Pancreas (tissue), 10 donors: ENCODE measurements around the gene CRIM1. TPM values are rescaled to one million over a fixed set of nuclear protein-coding genes. Genes with fewer than 3 reads are reported as not detected.

Source experiments
- ATAC-seq, 4 donors: fragments of 200-7000 bp; cut with Tn5 transposase; one replicate each; pipeline versions ENCODE4 v1.8.0 to v1.9.1; 2020; ENCODE audit warnings: mild to moderate bottlenecking in 4 of 4, moderate library complexity in 4 of 4
- DNase-seq, 6 donors: peaks; one replicate each; pipeline ENCODE4 v3.0.0-alpha.2; 2020
- FAIRE-seq: peaks from 2 replicates; lab custom pipeline; 2012; peaks lifted over from hg19 to GRCh38; lab: Jason Lieb, UNC
- H3K27ac ChIP-seq, 4 donors: fragments of 200-600 bp; sonication (generic); 1 replicate in 3 of 4; 2 replicates in 1 of 4; pipeline versions ENCODE4 v1.5.0 to v1.8.0; 2020
- H3K27me3 ChIP-seq, 4 donors: fragments of 200-600 bp; one replicate each; pipeline ENCODE4 v1.8.0; 2021
- H3K36me3 ChIP-seq, 3 donors: fragments of 200-600 bp; sonication (generic) in 1 of 3; one replicate each; pipeline versions ENCODE4 v1.5.0 to v1.8.0; 2020 to 2021
- H3K4me1 ChIP-seq, 3 donors: fragments of 200-600 bp; one replicate each; pipeline ENCODE4 v1.8.0; 2021
- H3K4me3 ChIP-seq, 4 donors: fragments of 200-600 bp; sonication (generic) in 2 of 4; one replicate each; pipeline versions ENCODE4 v1.5.0 to v1.8.0; 2020 to 2021
- H3K9me3 ChIP-seq, 4 donors: fragments of 200-600 bp; one replicate each; pipeline ENCODE4 v1.8.0; 2021
- CTCF ChIP-seq, 4 donors: fragments of 200-600 bp; sonication (generic) in 3 of 4; IDR thresholded peaks; one replicate each; pipeline versions ENCODE4 v1.5.0 to v1.8.0; 2021; ENCODE audit warnings: antibody characterized with exemption in 4 of 4
- WGBS, 2 donors: extraction: QIAGEN DNeasy Blood & Tissue Kit; methylation state at CpG; one replicate each; pipeline ENCODE4 v1.1.7; 2013; 5-methylcytosine and 5-hydroxymethylcytosine counted together
- intact Hi-C, 3 donors: fragments of 100-400 bp; cut with DNase I; formaldehyde crosslinking; loops; one replicate each; pipeline versions ENCODE4 v1.11.1 to v1.14.2; 2022
- polyA plus RNA-seq, 2 donors: library from polyadenylated mRNA; stranded (reverse); fragments of 200-250 nt; gene quantifications; one replicate each; pipeline ENCODE4 v1.2.3, GENCODE V29; 2013
- total RNA-seq, 6 donors: library from RNA; stranded (reverse); fragmentation: NEBNext Ultra II Directional in 4 of 6; extraction: Animal tissue kit (Norgen Biotek cat#: 25700) in 4 of 6; gene quantifications; one replicate each; pipeline versions ENCODE4 v1.2.1 to v1.2.4, GENCODE V29; 2021 to 2023
- donor health status: healthy with polysubstance abuse.
- donor health status: DM: no; HTN: no; CAD: no; lungs with moderate emphysema.
- donor health status: DM: no; HTN: no; CAD: no.
- donor health status: control.
- donor health status: control.
- donor health status: Bipolar disorder and iron deficiency.
- donor health status: DM: yes; HTN: yes; CAD: no.
- donor health status: DM: no; HTN: no; CAD: no.
- donor health status: DM: no; HTN: no; CAD: no.
- donor health status: DM: yes; HTN: yes; CAD: no.

The CRIM1 gene
- total and polyA plus RNA-seq, 8 donors, result 5.2 to 29.1 (median 20.2) TPM

DNA sequence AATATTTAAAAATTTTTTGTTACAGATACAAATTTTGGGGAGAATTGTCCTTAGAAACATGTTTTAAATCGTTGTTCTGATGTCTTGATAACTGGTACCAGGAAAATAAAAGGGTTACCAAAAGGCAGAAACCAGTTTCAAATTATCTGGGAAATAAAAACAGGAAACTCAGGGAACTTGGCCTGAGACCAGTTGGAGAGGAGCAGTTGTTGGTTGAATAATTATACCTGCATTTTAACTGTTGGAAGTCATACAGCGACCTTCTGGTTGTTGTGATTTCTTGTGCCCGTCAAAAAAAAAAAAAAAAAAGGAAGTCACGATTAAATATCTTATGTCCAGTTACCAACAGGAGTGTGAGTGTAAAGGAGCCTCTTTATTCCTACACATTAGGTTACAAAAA, 51.8 kb downstream of the CRIM1 start:
- no peak for TF ChIP-seq CTCF (IDR thresholded peaks at IDR 0.05)
- H3K9me3 ChIP-seq, result no peaks in the 10 kb centered on the region
- DNase-seq (no peak), FAIRE-seq (no peak), ATAC-seq (peak in 2 of 4 donors; percentile 31 to 44)
- no peaks in the 10 kb centered on the region for H3K27me3 ChIP-seq
- no peaks in the 10 kb centered on the region for H3K36me3 ChIP-seq
- intact Hi-C loops, result no loop called here
- H3K27ac ChIP-seq, result peak overlapping the region in 2 of 4 donors; percentile 46 to 49
- peaks cover 0 to 9% (median 4%) of the 10 kb centered on the region in 3 donors for H3K4me1 ChIP-seq
- 33 to 53% methylated on average over 4 of the region's 4 CpGs for WGBS, 2 donors
- H3K4me3 ChIP-seq, result no peak overlapping the region

- H3K9me3 ChIP-seq, result no peaks in the 10 kb centered on the region
- no peak for DNase-seq
- 51 to 70% methylated on average over 10 of the region's 10 CpGs for WGBS, 2 donors
- no peaks in the 10 kb centered on the region for H3K36me3 ChIP-seq
- peaks cover 0 to 9% (median 4%) of the 10 kb centered on the region in 3 donors for H3K4me1 ChIP-seq
- peak overlapping the region in 2 of 4 donors; percentile 46 to 49 for H3K27ac ChIP-seq
- FAIRE-seq, result no peak
- intact Hi-C loops, result no loop called here
- no peak for TF ChIP-seq CTCF (IDR thresholded peaks at IDR 0.05)
- no peaks in the 10 kb centered on the region for H3K27me3 ChIP-seq
- ATAC-seq, result peak in 3 of 4 donors; percentile 52 to 68 (median 60)
- H3K4me3 ChIP-seq, result no peak overlapping the region
Observed at GRCh38 chr2:36408198-36408703, 52.7 kb downstream of the CRIM1 start.

GRCh38 chr2:36409335-36409734, 53.8 kb downstream of the CRIM1 start:
- no peak overlapping the region for H3K4me3 ChIP-seq
- 79 to 84% methylated on average over 2 of the region's 2 CpGs for WGBS, 2 donors
- no peaks in the 10 kb centered on the region for H3K27me3 ChIP-seq
- no peak for ATAC-seq
- intact Hi-C loops, result no loop called here
- DNase-seq, result no peak
- H3K27ac ChIP-seq, result peak overlapping the region in 2 of 4 donors; percentile 15 to 34
- FAIRE-seq, result no peak
- no peaks in the 10 kb centered on the region for H3K9me3 ChIP-seq
- TF ChIP-seq CTCF (IDR thresholded peaks at IDR 0.05), result no peak
- H3K36me3 ChIP-seq, result no peaks in the 10 kb centered on the region
- peaks cover 0 to 5% (median 4%) of the 10 kb centered on the region in 3 donors for H3K4me1 ChIP-seq

- WGBS, 2 donors, result 24 to 42% methylated on average over 4 of the region's 4 CpGs
- intact Hi-C loops, result no loop called here
- no peak for DNase-seq
- Histone ChIP-seq H3K4me1 (peaks cover 0 to 5% (median 4%) of the 10 kb centered on the region in 3 donors), H3K27ac (peak overlapping the region in 2 of 4 donors; percentile 15 to 34), H3K9me3 (no peaks in the 10 kb centered on the region), H3K36me3 (no peaks in the 10 kb centered on the region), H3K27me3 (no peaks in the 10 kb centered on the region), H3K4me3 (no peak overlapping the region)
- TF ChIP-seq CTCF (IDR thresholded peaks at IDR 0.05), result no peak
- ATAC-seq, result peak in 1 of 4 donors; percentile 34
- FAIRE-seq, result no peak
Observed at GRCh38 chr2:36409935-36410334, 54.4 kb downstream of the CRIM1 start.

DNA sequence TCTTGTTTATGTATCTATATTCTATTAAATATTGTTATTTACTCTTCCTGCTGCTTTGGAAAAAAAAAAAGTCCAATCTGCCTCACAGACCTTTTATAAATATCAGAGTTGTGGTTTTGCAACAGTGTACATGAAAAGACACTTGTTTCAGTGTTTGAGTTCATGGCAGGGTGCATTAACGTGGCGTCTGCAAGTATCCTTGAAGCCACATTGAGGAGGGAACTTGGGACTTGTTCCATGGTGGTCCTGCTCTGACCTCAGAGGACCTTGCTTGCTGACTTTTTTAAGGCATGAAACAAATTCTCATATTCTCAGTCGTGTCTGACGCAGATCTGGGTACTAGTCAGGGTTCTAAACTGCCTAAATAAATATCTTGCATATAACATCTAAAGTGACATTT, 55.1 kb downstream of the CRIM1 start:
- Histone ChIP-seq H3K27ac (peak overlapping the region in 2 of 4 donors; percentile 15 to 34), H3K27me3 (no peaks in the 10 kb centered on the region), H3K4me3 (no peak overlapping the region), H3K36me3 (no peaks in the 10 kb centered on the region), H3K9me3 (no peaks in the 10 kb centered on the region), H3K4me1 (peaks cover 0 to 11% (median 4%) of the 10 kb centered on the region in 3 donors)
- no peak for FAIRE-seq
- WGBS, 2 donors, result 58 to 72% methylated on average over 4 of the region's 4 CpGs
- DNase-seq, result no peak
- TF ChIP-seq CTCF (IDR thresholded peaks at IDR 0.05), result no peak
- intact Hi-C loops, result no loop called here
- no peak for ATAC-seq
